ENCODE results near the gene AAR2.

AAR2 gene

GRCh38 chr20:36235892-36236785, at the start of gene AAR2:
Gene AAR2, plus strand, starts transcription at chr20:36236478. Its CDS starts 3,391 bp downstream, at chr20:36239869.
- Histone ChIP-seq H3K4me3 (peak within 1 kb of the TSS; percentile 60 to 93 (median 80)), H3K27ac (peak within 1 kb of the TSS; percentile 48 to 97 (median 85))

GRCh38 chr20:36193977-36194712, 42.1 kb upstream of the AAR2 start:
- no peak overlapping the region for H3K4me3 ChIP-seq
- H3K27ac ChIP-seq, result no peak overlapping the region

GRCh38 chr20:36196676-36197075, 39.6 kb upstream of the AAR2 start:
- H3K27ac ChIP-seq, result no peak overlapping the region
- H3K4me3 ChIP-seq, result no peak overlapping the region

GRCh38 chr20:36197271-36197670, 39.0 kb upstream of the AAR2 start:
- Histone ChIP-seq H3K27ac (no peak overlapping the region), H3K4me3 (no peak overlapping the region)

- Histone ChIP-seq H3K27ac (no peak overlapping the region), H3K4me3 (no peak overlapping the region)
These were observed 36.7 kb upstream of the AAR2 start for GRCh38 chr20:36199345-36200257.

GRCh38 chr20:36200451-36200850, 35.8 kb upstream of the AAR2 start:
- no peak overlapping the region for H3K4me3 ChIP-seq
- no peak overlapping the region for H3K27ac ChIP-seq

GRCh38 chr20:36201198-36201597, 35.1 kb upstream of the AAR2 start:
- no peak overlapping the region for H3K4me3 ChIP-seq
- H3K27ac ChIP-seq, result no peak overlapping the region

GRCh38 chr20:36202891-36203338, 33.4 kb upstream of the AAR2 start:
- Histone ChIP-seq H3K27ac (no peak overlapping the region), H3K4me3 (no peak overlapping the region)

GRCh38 chr20:36203861-36204260, 32.4 kb upstream of the AAR2 start:
- H3K4me3 ChIP-seq, result no peak overlapping the region
- H3K27ac ChIP-seq, result no peak overlapping the region

- H3K27ac ChIP-seq, result no peak overlapping the region
- H3K4me3 ChIP-seq, result no peak overlapping the region
These were observed 31.3 kb upstream of the AAR2 start for GRCh38 chr20:36205026-36205425.

- H3K4me3 ChIP-seq, result no peak overlapping the region
- H3K27ac ChIP-seq, result no peak overlapping the region
These were observed 30.2 kb upstream of the AAR2 start for GRCh38 chr20:36206068-36206467.

- Histone ChIP-seq H3K27ac (no peak overlapping the region), H3K4me3 (no peak overlapping the region)
These were observed 29.6 kb upstream of the AAR2 start for GRCh38 chr20:36206641-36207040.

GRCh38 chr20:36207602-36208001, 28.7 kb upstream of the AAR2 start:
- Histone ChIP-seq H3K4me3 (no peak overlapping the region), H3K27ac (no peak overlapping the region)

GRCh38 chr20:36208257-36208656, 28.0 kb upstream of the AAR2 start:
- Histone ChIP-seq H3K4me3 (no peak overlapping the region), H3K27ac (no peak overlapping the region)

GRCh38 chr20:36210436-36211021, 25.7 kb upstream of the AAR2 start:
- Histone ChIP-seq H3K27ac (no peak overlapping the region), H3K4me3 (no peak overlapping the region)

GRCh38 chr20:36213362-36213761, 22.9 kb upstream of the AAR2 start:
- H3K4me3 ChIP-seq, result no peak overlapping the region

GRCh38 chr20:36214684-36215256, 21.5 kb upstream of the AAR2 start:
- Histone ChIP-seq H3K4me3 (no peak overlapping the region), H3K27ac (no peak overlapping the region)

More at GRCh38 chr20:36213362-36213761, 22.9 kb upstream of the AAR2 start:
- H3K27ac ChIP-seq, result no peak overlapping the region

- Histone ChIP-seq H3K4me3 (no peak overlapping the region), H3K27ac (no peak overlapping the region)
These were observed 20.5 kb upstream of the AAR2 start for GRCh38 chr20:36215778-36216177.

Data from skin epidermis (tissue), 12 donors.